H9 (cell line): ENCODE results near the gene GPN2. TPM values are rescaled to one million over a fixed set of nuclear protein-coding genes. Genes with fewer than 3 reads are reported as not detected.

Experiments used
- DNase-seq: peaks from one replicate; pipeline ENCODE4 v3.0.0-alpha.2; 2017
- H2AFZ ChIP-seq: one replicate; pipeline ENCODE4 v1.6.1; 2013; ENCODE audit warnings: mild to moderate bottlenecking, low read length, control low read depth, moderate library complexity
- H2AK5ac ChIP-seq: 2 replicates; pipeline ENCODE4 v1.6.1; 2013; ENCODE audit warnings: low read length, control low read depth, mixed read lengths; ENCODE audit not compliant: insufficient read length
- H2BK120ac ChIP-seq: one replicate; pipeline ENCODE4 v1.6.1; 2013; ENCODE audit warnings: low read depth, mild to moderate bottlenecking, low read length, control low read depth, inconsistent platforms; ENCODE audit not compliant: poor library complexity, severe bottlenecking
- H2BK12ac ChIP-seq: 2 replicates; pipeline ENCODE4 v1.6.1; 2013; ENCODE audit warnings: low read length, control low read depth, mixed read lengths, low read depth; ENCODE audit not compliant: insufficient read length
- H2BK15ac ChIP-seq: 2 replicates; pipeline ENCODE4 v1.6.1; 2013; ENCODE audit warnings: low read depth, low read length, control low read depth
- H2BK20ac ChIP-seq: one replicate; pipeline ENCODE4 v1.6.1; 2013; ENCODE audit warnings: low read depth, mild to moderate bottlenecking, low read length, control low read depth, inconsistent platforms; ENCODE audit not compliant: poor library complexity, severe bottlenecking
- H2BK5ac ChIP-seq: 2 replicates; pipeline ENCODE4 v1.6.1; 2013; ENCODE audit warnings: low read length, control low read depth, mixed read lengths; ENCODE audit not compliant: insufficient read length
- H3K14ac ChIP-seq: 2 replicates; pipeline ENCODE4 v1.6.1; 2013; ENCODE audit warnings: low read length, control low read depth; ENCODE audit not compliant: insufficient read depth
- H3K18ac ChIP-seq: 2 replicates; pipeline ENCODE4 v1.6.1; 2013; ENCODE audit warnings: low read depth, mild to moderate bottlenecking, mixed read lengths, low read length, control low read depth; ENCODE audit not compliant: insufficient read length
- H3K23ac ChIP-seq: 2 replicates; pipeline ENCODE4 v1.6.1; 2013; ENCODE audit warnings: low read length, control low read depth, mixed read lengths, low read depth; ENCODE audit not compliant: insufficient read length
- H3K23me2 ChIP-seq: 2 replicates; pipeline ENCODE4 v1.6.1; 2013; ENCODE audit warnings: low read depth, mild to moderate bottlenecking, mixed read lengths, low read length, control low read depth; ENCODE audit not compliant: insufficient read length, poor library complexity, severe bottlenecking
- H3K27ac ChIP-seq: 2 replicates; pipeline ENCODE4 v1.5.1; 2013; ENCODE audit warnings: low read length, control low read depth, mixed read lengths, low read depth; ENCODE audit not compliant: insufficient read length
- H3K27me3 ChIP-seq: 2 replicates; pipeline ENCODE4 v1.6.1; 2013; ENCODE audit warnings: low read length, control low read depth, inconsistent platforms; ENCODE audit not compliant: insufficient read depth
- H3K4ac ChIP-seq: 2 replicates; pipeline ENCODE4 v1.6.1; 2013; ENCODE audit warnings: low read depth, mild to moderate bottlenecking, control low read depth, inconsistent platforms, low read length, moderate library complexity
- H3K4me1 ChIP-seq: 2 replicates; pipeline ENCODE4 v1.6.1; 2013; ENCODE audit warnings: low read length, control low read depth, inconsistent platforms; ENCODE audit not compliant: insufficient read depth
- H3K4me2 ChIP-seq: 2 replicates; pipeline ENCODE4 v1.6.1; 2013; ENCODE audit warnings: low read length, control low read depth, mixed read lengths; ENCODE audit not compliant: insufficient read length, insufficient read depth
- H3K56ac ChIP-seq: 2 replicates; pipeline ENCODE4 v1.6.1; 2013; ENCODE audit warnings: low read depth, mild to moderate bottlenecking, mixed read lengths, low read length, control low read depth; ENCODE audit not compliant: insufficient read length
- H3K79me1 ChIP-seq: 2 replicates; pipeline ENCODE4 v1.6.1; 2013; ENCODE audit warnings: low read depth, mild to moderate bottlenecking, moderate library complexity, low read length, control low read depth, inconsistent platforms; ENCODE audit not compliant: insufficient read depth, poor library complexity, severe bottlenecking
- H3K79me2 ChIP-seq: 2 replicates; pipeline ENCODE4 v1.6.1; 2013; ENCODE audit warnings: low read length, control low read depth, inconsistent platforms; ENCODE audit not compliant: insufficient read depth
- H3K9ac ChIP-seq: 2 replicates; pipeline ENCODE4 v1.6.1; 2013; ENCODE audit warnings: low read length, control low read depth, mixed read lengths; ENCODE audit not compliant: insufficient read length; ENCODE audit errors: extremely low read depth
- H3K9me3 ChIP-seq: one replicate; pipeline ENCODE4 v1.6.1; 2013; ENCODE audit warnings: low read depth, low read length, inconsistent platforms; ENCODE audit not compliant: control insufficient read depth
- H3T11ph ChIP-seq: one replicate; pipeline ENCODE4 v1.6.1; 2013; ENCODE audit warnings: mild to moderate bottlenecking, low read length, control low read depth, inconsistent platforms
- H4K20me1 ChIP-seq: one replicate; pipeline ENCODE4 v1.6.1; 2013; ENCODE audit not compliant: control insufficient read depth, insufficient read length, insufficient read depth
- H4K5ac ChIP-seq: 2 replicates; pipeline ENCODE4 v1.6.1; 2013; ENCODE audit warnings: low read depth, mild to moderate bottlenecking, mixed read lengths, low read length, control low read depth; ENCODE audit not compliant: insufficient read length
- H4K8ac ChIP-seq: replicated peaks from 2 replicates; pipeline ENCODE4 v1.6.1; 2013; ENCODE audit warnings: low read length, control low read depth, mixed read lengths, low read depth; ENCODE audit not compliant: insufficient read length
- H4K91ac ChIP-seq: 2 replicates; pipeline ENCODE4 v1.6.1; 2013; ENCODE audit warnings: low read depth, mild to moderate bottlenecking, moderate library complexity, mixed read lengths, low read length, control low read depth; ENCODE audit not compliant: insufficient read length
- H3K27ac Mint-ChIP-seq, 3 experiments: 2 replicates in 2 of 3; 3 replicates in 1 of 3; pipeline ENCODE4 v1.8.0; 2020 to 2021; ENCODE audit warnings: mixed read lengths in 3 of 3, mild to moderate bottlenecking in 1 of 3, moderate library complexity in 1 of 3
- H3K27me3 Mint-ChIP-seq: 2 replicates; pipeline ENCODE4 v1.8.0; 2021; ENCODE audit warnings: low read depth, mild to moderate bottlenecking, moderate library complexity, mixed read lengths
- H3K36me3 Mint-ChIP-seq, 3 experiments: 2 replicates in 2 of 3; 3 replicates in 1 of 3; pipeline ENCODE4 v1.8.0; 2020 to 2021; ENCODE audit warnings: low read depth in 3 of 3, mixed read lengths in 3 of 3; ENCODE audit not compliant: insufficient read depth in 1 of 3
- H3K4me1 Mint-ChIP-seq, 2 experiments: 2 replicates each; pipeline ENCODE4 v1.8.0; 2020; ENCODE audit warnings: mixed read lengths in 2 of 2
- H3K4me3 Mint-ChIP-seq, 2 experiments: 2 replicates in 1 of 2; 3 replicates in 1 of 2; pipeline ENCODE4 v1.8.0; 2020 to 2021; ENCODE audit warnings: mild to moderate bottlenecking in 2 of 2, mixed read lengths in 2 of 2, moderate library complexity in 1 of 2
- H3K9me3 Mint-ChIP-seq, 2 experiments: 2 replicates in 1 of 2; 3 replicates in 1 of 2; pipeline ENCODE4 v1.8.0; 2020; ENCODE audit warnings: mild to moderate bottlenecking in 2 of 2, mixed read lengths in 2 of 2, moderate library complexity in 1 of 2
- WGBS: extraction: QIAGEN DNeasy Blood & Tissue Kit; methylation state at CpG from one replicate; pipeline ENCODE4 v1.1.7; 2013; ENCODE audit warnings: missing lambda C conversion rate, low lambda C conversion rate, mixed read lengths; ENCODE audit not compliant: insufficient read length; ENCODE audit errors: extremely low coverage; 5-methylcytosine and 5-hydroxymethylcytosine counted together
- total RNA-seq: library from RNA; stranded (reverse); gene quantifications from 2 replicates; pipeline ENCODE4 v1.2.1, GENCODE V29; 2021
- TF ChIP-seq, protein P1 (sequence below): fragments of 200-600 bp; sonication (generic); conservative IDR thresholded peaks from 3 replicates; pipeline ENCODE4 v1.8.0; 2021; ENCODE audit warnings: antibody characterized with exemption, mild to moderate bottlenecking

Gene GPN2
- total RNA-seq, 1 experiment from 2014 or later: 47.8 TPM

DNA sequence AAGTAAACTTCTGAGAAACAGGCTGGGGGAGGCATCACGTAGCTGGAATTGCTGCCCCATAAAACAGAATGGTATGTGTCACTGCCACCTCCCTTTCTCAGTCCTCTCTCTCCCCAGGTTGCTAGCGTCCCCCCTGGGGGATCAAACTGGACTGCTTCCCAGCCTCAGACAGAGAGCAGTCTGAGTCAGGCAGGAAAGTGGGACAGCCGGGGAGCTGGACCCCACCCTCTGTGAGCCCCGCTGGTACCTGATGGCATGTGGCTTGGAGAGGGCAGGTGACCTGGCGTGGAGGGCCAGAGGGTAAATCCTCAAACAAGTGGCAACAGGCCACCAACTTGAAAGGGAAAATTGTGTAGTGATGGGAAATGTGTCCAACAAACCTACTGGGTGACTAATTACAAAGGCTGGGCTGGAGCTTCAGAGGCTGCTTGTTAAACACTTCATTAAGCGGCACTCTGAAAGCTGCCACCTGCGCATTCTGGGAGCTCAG lies 28.1 kb downstream of the GPN2 start:
- Histone ChIP-seq H3T11ph (no peak overlapping the region), H3K23me2 (peaks cover 4% of the 10 kb centered on the region), H3K4ac (no peak overlapping the region), H4K8ac (no peak overlapping the region), H3K9me3 (no peaks in the 10 kb centered on the region), H4K91ac (no peak overlapping the region), H3K4me1 (no peaks in the 10 kb centered on the region; the same call in 1 of the 2 replicates), H3K56ac (no peak overlapping the region), H3K79me1 (no peaks in the 10 kb centered on the region), H3K18ac (no peak overlapping the region), H4K5ac (no peak overlapping the region), H2BK120ac (no peak overlapping the region), H3K14ac (no peak overlapping the region), H3K27ac (no peak overlapping the region), H3K9ac (no peak overlapping the region), H2BK20ac (no peak overlapping the region), H2BK12ac (no peak overlapping the region), H4K20me1 (no peaks in the 10 kb centered on the region), H2AK5ac (no peak overlapping the region), H3K79me2 (no peaks in the 10 kb centered on the region), H3K23ac (no peak overlapping the region), H3K27me3 (no peaks in the 10 kb centered on the region; the same call in 1 of the 2 replicates), H2AFZ (no peak overlapping the region), H3K4me2 (no peak overlapping the region), H2BK15ac (no peak overlapping the region), H2BK5ac (no peak overlapping the region)
- WGBS: no CpG with 5 or more reads among the region's 7 CpGs
- Mint-ChIP-seq H3K4me1 (peaks cover 36 to 37% of the 10 kb centered on the region in 2 experiments), H3K9me3 (no peaks in the 10 kb centered on the region), H3K27ac (peak overlapping the region in 2 of 3 experiments; percentile 1 to 44; a peak in 1 of 7 replicates), H3K4me3 (no peak overlapping the region), H3K36me3 (no peaks in the 10 kb centered on the region), H3K27me3 (peaks cover 20% of the 10 kb centered on the region)
- DNase-seq: no peak
- TF ChIP-seq, protein P1, sequence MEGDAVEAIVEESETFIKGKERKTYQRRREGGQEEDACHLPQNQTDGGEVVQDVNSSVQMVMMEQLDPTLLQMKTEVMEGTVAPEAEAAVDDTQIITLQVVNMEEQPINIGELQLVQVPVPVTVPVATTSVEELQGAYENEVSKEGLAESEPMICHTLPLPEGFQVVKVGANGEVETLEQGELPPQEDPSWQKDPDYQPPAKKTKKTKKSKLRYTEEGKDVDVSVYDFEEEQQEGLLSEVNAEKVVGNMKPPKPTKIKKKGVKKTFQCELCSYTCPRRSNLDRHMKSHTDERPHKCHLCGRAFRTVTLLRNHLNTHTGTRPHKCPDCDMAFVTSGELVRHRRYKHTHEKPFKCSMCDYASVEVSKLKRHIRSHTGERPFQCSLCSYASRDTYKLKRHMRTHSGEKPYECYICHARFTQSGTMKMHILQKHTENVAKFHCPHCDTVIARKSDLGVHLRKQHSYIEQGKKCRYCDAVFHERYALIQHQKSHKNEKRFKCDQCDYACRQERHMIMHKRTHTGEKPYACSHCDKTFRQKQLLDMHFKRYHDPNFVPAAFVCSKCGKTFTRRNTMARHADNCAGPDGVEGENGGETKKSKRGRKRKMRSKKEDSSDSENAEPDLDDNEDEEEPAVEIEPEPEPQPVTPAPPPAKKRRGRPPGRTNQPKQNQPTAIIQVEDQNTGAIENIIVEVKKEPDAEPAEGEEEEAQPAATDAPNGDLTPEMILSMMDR: no peak
